ENCODE data around the gene GAL3ST1. TPM values are rescaled to one million over a fixed set of nuclear protein-coding genes. Genes with fewer than 3 reads are reported as not detected.
A peak's percentile ranks its signal among the peaks of the same experiment; 100 is the strongest.
"Not testable (repeated sequence)": the region's sequence is repeated elsewhere in the genome, so short reads cannot be mapped to it uniquely, and the experiment has no call there.

GAL3ST1 gene
- total and polyA plus RNA-seq, 8 donors, result 2.2 to 8.5 (median 4.2) TPM

- FAIRE-seq, result no peak
- no peaks in the 10 kb centered on the region for H3K9me3 ChIP-seq
- H3K27ac ChIP-seq, result no peak overlapping the region
- H3K27me3 ChIP-seq, result no peaks in the 10 kb centered on the region
- TF ChIP-seq CTCF (IDR thresholded peaks at IDR 0.05), result no peak
- no peak for DNase-seq
- no peak overlapping the region for H3K4me3 ChIP-seq
- ATAC-seq, result no peak
- 0 to 29% methylated on average over 1 of the region's 1 CpG for WGBS, 2 donors
- peaks cover 0 to 10% (median 0%) of the 10 kb centered on the region in 3 donors for H3K36me3 ChIP-seq
- H3K4me1 ChIP-seq, result no peaks in the 10 kb centered on the region
- intact Hi-C loops (cut with DNase I), result no loop called here
These were observed 21.7 kb downstream of the GAL3ST1 start for GRCh38 chr22:30552719-30553118.

GRCh38 chr22:30551813-30552212 is 22.7 kb downstream of the GAL3ST1 start:
- ATAC-seq; DNase-seq; H3K4me1 ChIP-seq; intact Hi-C loops (cut with DNase I); H3K27ac ChIP-seq; FAIRE-seq; H3K27me3 ChIP-seq; H3K36me3 ChIP-seq; H3K9me3 ChIP-seq; H3K4me3 ChIP-seq: not testable (repeated sequence)
- 92 to 97% methylated on average over 3 of the region's 3 CpGs for WGBS, 2 donors

- WGBS, 2 donors, result 82 to 87% methylated on average over 4 of the region's 4 CpGs
- Histone ChIP-seq H3K4me1 (peaks cover 0 to 4% (median 0%) of the 10 kb centered on the region in 3 donors), H3K4me3 (no peak overlapping the region), H3K27me3 (no peaks in the 10 kb centered on the region), H3K36me3 (no peaks in the 10 kb centered on the region), H3K9me3 (no peaks in the 10 kb centered on the region), H3K27ac (no peak overlapping the region)
- intact Hi-C loops (cut with DNase I), result no loop called here
- DNase-seq (no peak), FAIRE-seq (no peak), ATAC-seq (no peak)
- no peak for TF ChIP-seq CTCF (IDR thresholded peaks at IDR 0.05)
These were observed 27.3 kb downstream of the GAL3ST1 start for GRCh38 chr22:30547188-30547587.

GRCh38 chr22:30546616-30547015 is 27.8 kb downstream of the GAL3ST1 start, which contains the start of gene SEC14L6:
TSS of gene SEC14L6 (minus strand) at chr22:30546741. CDS start at chr22:30546682, 59 bp downstream.
- no peaks in the 10 kb centered on the region for H3K36me3 ChIP-seq
- H3K4me3 ChIP-seq, result no peak within 1 kb of the TSS
- no peaks in the 10 kb centered on the region for H3K9me3 ChIP-seq
- intact Hi-C loops (cut with DNase I), result no loop called here
- WGBS, 2 donors, result 92 to 97% methylated on average over 7 of the region's 7 CpGs
- H3K27me3 ChIP-seq, result no peaks in the 10 kb centered on the region
- no peak for DNase-seq
- no peak for FAIRE-seq
- no peak for ATAC-seq
- no peak within 1 kb of the TSS for H3K27ac ChIP-seq
- peaks cover 0 to 4% (median 0%) of the 10 kb centered on the region in 3 donors for H3K4me1 ChIP-seq
- TF ChIP-seq CTCF (IDR thresholded peaks at IDR 0.05), result no peak

- WGBS, 2 donors, result 82 to 85% methylated on average over 12 of the region's 12 CpGs
- peaks cover 0 to 4% (median 0%) of the 10 kb centered on the region in 3 donors for H3K4me1 ChIP-seq
- H3K27me3 ChIP-seq, result no peaks in the 10 kb centered on the region
- ATAC-seq, result no peak
- peak overlapping the region in 2 of 4 donors; percentile 30 to 57 for H3K27ac ChIP-seq
- no peaks in the 10 kb centered on the region for H3K36me3 ChIP-seq
- FAIRE-seq, result no peak
- intact Hi-C loops (cut with DNase I), result no loop called here
- no peaks in the 10 kb centered on the region for H3K9me3 ChIP-seq
- peak overlapping the region in 3 of 4 donors; percentile 9 to 57 (median 49) for H3K4me3 ChIP-seq
- TF ChIP-seq CTCF (IDR thresholded peaks at IDR 0.05), result no peak
- no peak for DNase-seq
These were observed 31.7 kb downstream of the GAL3ST1 start for GRCh38 chr22:30542811-30543188.

All from pancreas (tissue), 10 donors.